Daoy (cell line): Measurements from ENCODE around the gene C6orf132. TPM values are rescaled to one million over a fixed set of nuclear protein-coding genes. Genes with fewer than 3 reads are reported as not detected.
"Not testable (repeated sequence)": the region's sequence is repeated elsewhere in the genome, so short reads cannot be mapped to it uniquely, and the experiment has no call there.

ENCODE experiments used
- DNase-seq: peaks from one replicate; pipeline ENCODE4 v3.0.0-alpha.2; 2015; ENCODE audit warnings: low read depth
- total RNA-seq: library from RNA; depleted of rRNA; stranded (reverse); fragments of >200 nt; shearing (Covaris generic); gene quantifications from 2 replicates; pipeline ENCODE4 v1.2.3, GENCODE V29; 2014

C6orf132 gene
- total RNA-seq, 1 experiment from 2014 or later: not detected

GRCh38 chr6:42159431-42160024, 17.1 kb upstream of the C6orf132 start:
- no peak for DNase-seq

GRCh38 chr6:42158631-42159030, 16.2 kb upstream of the C6orf132 start:
- no peak for DNase-seq

GRCh38 chr6:42158011-42158410, 15.6 kb upstream of the C6orf132 start:
- no peak for DNase-seq

- DNase-seq: no peak
Observed at GRCh38 chr6:42156638-42157037, 14.2 kb upstream of the C6orf132 start.

- no peak for DNase-seq
Observed at GRCh38 chr6:42155293-42155692, 12.9 kb upstream of the C6orf132 start.

- DNase-seq: no peak
Observed at GRCh38 chr6:42154461-42155209, 12.2 kb upstream of the C6orf132 start.

GRCh38 chr6:42153921-42154320, 11.5 kb upstream of the C6orf132 start:
- DNase-seq: no peak

- DNase-seq: not testable (repeated sequence)
Observed at GRCh38 chr6:42152528-42153213, 10.3 kb upstream of the C6orf132 start.

GRCh38 chr6:42152024-42152423, 9.6 kb upstream of the C6orf132 start:
- no peak for DNase-seq

- no peak for DNase-seq
Observed at GRCh38 chr6:42150254-42150653, 7.8 kb upstream of the C6orf132 start.

- no peak for DNase-seq
Observed at GRCh38 chr6:42148058-42148457, 5.6 kb upstream of the C6orf132 start.

GRCh38 chr6:42147138-42147562, 4.7 kb upstream of the C6orf132 start:
- no peak for DNase-seq

GRCh38 chr6:42141603-42142117, 760 bp downstream of the C6orf132 start:
- no peak for DNase-seq

GRCh38 chr6:42140756-42141602, 1.4 kb downstream of the C6orf132 start:
- no peak for DNase-seq

GRCh38 chr6:42140032-42140431, 2.4 kb downstream of the C6orf132 start:
- DNase-seq: no peak

GRCh38 chr6:42138630-42139619, 3.5 kb downstream of the C6orf132 start:
- no peak for DNase-seq

- no peak for DNase-seq
Observed at GRCh38 chr6:42138190-42138589, 4.2 kb downstream of the C6orf132 start.

- DNase-seq: peak; percentile 50
Observed at GRCh38 chr6:42137194-42137753, 5.1 kb downstream of the C6orf132 start.

- DNase-seq: peak; percentile 85
Observed at GRCh38 chr6:42136508-42137193, 5.8 kb downstream of the C6orf132 start.

- DNase-seq: no peak
Observed at GRCh38 chr6:42135722-42136121, 6.7 kb downstream of the C6orf132 start.
